Fibroblast of villous mesenchyme (primary cell): Measurements from ENCODE around the gene SCO1. TPM values are rescaled to one million over a fixed set of nuclear protein-coding genes. Genes with fewer than 3 reads are reported as not detected.
A peak's percentile ranks its signal among the peaks of the same experiment; 100 is the strongest.

Experiments
- DNase-seq: peaks from one replicate; pipeline ENCODE4 v3.0.0-alpha.2; 2010; ENCODE audit warnings: low read depth
- H3K4me3 ChIP-seq: 2 replicates; pipeline ENCODE4 v1.5.1; 2011; ENCODE audit warnings: low read depth, mild to moderate bottlenecking, low read length
- total RNA-seq: library from RNA; depleted of rRNA; stranded (reverse); fragments of >200 nt; gene quantifications from 2 replicates; pipeline ENCODE4 v1.2.3, GENCODE V29; 2012
- TF ChIP-seq, protein P1 (sequence below): IDR thresholded peaks from 2 replicates; pipeline ENCODE4 v1.5.1; 2012; ENCODE audit warnings: low read depth, mild to moderate bottlenecking, low read length; ENCODE audit not compliant: insufficient read depth

SCO1 gene
- total RNA-seq = 17.3 and 38.3 TPM in 2 replicates

DNA sequence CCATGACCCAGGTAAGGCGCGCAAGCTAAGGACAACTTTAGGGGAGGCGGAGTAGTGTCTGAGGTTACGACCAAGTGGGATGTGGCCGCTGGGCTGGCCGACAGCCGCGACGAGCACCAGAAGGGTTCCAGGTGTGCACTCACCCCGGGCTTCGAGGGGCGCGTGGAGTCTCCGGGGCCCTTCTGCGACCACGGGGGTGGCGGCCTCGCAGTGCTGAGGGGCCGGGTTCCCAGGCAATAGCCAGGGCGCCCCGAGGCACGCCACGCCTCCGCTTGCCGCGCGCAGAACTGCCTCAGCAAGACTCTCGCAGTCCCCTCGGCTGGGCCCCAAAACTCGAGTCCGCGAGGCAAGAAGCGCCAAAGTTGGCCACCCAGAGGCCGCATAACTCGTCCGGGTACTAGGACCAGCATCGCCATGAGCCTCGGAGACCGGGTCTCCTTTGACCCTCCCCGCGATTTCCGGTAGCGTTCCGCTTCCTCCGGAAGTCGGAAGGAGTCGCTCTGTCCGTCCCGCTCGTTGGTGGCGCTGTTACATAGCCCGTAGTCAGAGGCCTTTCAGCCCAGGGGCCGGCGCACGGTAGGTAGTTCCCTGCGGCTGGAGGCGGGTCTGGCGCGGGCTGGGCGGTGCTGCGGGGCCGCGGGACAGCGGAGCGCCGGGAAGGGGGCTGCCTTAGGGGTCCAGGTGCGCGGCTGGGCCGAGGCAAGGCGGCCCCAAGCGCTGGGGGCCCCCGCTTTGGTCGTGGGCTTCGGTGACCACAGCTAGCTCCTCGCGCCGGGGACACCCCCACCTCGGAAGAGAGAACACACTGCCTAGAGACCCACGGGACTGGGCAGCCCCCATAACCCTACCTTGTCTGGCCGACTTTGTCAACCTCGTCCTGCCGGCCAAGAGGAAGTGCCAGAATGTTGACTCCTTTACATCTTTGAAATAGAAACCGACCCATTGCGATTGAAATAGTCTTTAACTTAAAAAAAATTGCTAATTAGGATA is at the start of gene SCO1, which contains the start of gene ADPRM:
SCO1 (minus strand) TSS at position 442 of the 990 bp plus-strand sequence; CDS start at position 416, 26 bp downstream.
ADPRM (plus strand) TSS at position 503 of the 990 bp plus-strand sequence. CDS start 7,333 bp downstream, outside the sequence.
- TF ChIP-seq, protein P1, sequence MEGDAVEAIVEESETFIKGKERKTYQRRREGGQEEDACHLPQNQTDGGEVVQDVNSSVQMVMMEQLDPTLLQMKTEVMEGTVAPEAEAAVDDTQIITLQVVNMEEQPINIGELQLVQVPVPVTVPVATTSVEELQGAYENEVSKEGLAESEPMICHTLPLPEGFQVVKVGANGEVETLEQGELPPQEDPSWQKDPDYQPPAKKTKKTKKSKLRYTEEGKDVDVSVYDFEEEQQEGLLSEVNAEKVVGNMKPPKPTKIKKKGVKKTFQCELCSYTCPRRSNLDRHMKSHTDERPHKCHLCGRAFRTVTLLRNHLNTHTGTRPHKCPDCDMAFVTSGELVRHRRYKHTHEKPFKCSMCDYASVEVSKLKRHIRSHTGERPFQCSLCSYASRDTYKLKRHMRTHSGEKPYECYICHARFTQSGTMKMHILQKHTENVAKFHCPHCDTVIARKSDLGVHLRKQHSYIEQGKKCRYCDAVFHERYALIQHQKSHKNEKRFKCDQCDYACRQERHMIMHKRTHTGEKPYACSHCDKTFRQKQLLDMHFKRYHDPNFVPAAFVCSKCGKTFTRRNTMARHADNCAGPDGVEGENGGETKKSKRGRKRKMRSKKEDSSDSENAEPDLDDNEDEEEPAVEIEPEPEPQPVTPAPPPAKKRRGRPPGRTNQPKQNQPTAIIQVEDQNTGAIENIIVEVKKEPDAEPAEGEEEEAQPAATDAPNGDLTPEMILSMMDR = peak; percentile 47
- DNase-seq = peak; percentile 93
- peak within 1 kb of the TSS; percentile 92 for H3K4me3 ChIP-seq

GRCh38 chr17:10745231-10745630 is 47.9 kb upstream of the SCO1 start:
- TF ChIP-seq, protein P1 = no peak
- DNase-seq = no peak
- H3K4me3 ChIP-seq = no peak overlapping the region

DNA sequence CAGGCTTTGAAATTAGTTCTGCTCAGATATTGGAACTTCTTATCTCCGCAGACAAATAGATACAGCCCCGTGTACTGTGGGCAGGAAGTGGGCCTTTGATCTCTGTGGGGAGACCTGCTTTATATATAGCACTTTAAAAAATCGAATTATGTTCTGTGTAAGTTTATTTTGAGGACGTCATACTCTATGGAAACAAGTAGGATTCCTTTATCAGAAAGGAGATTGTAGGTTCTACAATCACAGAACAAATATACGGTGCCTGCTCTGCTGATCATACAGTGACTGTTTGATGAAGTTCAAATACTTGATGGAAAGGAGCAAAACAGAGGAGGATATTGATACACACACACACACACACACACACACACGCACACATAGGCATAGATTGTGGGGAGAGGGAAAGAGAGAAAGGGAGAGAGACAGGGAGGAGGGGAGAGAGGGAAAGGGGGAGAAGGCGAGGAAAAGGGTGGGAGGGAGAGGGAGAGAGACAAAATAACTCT is 47.2 kb upstream of the SCO1 start:
- DNase-seq = no peak

DNA sequence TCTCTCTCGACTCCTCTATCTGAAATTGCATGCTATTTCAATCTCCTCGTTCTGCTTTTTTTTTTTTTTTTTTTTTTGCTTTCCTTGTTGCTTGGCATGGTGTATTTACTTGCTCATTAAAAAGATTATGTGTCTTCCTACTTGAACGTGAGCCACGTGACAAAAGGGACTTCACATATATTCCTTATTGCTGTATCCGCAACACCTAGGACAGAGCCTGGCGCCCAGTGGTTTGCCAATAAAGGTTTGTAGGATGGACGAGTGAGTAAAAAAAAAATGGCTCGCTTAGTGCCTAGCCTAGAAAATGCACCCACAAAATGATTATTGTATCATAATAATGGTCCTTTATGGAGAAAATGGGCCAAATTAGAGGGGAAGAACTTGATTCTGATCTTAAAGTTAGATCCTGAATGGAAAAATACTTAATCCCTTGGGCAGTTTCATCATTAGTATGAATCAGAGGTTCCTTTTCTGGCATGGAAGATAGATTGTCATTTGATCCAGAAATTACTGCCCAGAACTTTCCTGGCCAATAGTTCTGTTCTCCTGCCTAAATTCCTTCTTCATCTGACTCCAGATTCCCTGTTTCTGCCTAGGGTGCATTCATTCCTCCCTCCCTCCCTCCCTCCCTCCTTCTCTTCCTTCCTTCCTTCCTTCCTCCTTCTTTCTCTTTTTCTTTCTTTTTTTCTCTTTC is 46.1 kb upstream of the SCO1 start:
- DNase-seq = peak; percentile 30
- H3K4me3 ChIP-seq = no peak overlapping the region
- TF ChIP-seq, protein P1 = no peak

More for the DNA sequence above, 47.2 kb upstream of the SCO1 start:
- H3K4me3 ChIP-seq = no peak overlapping the region
- TF ChIP-seq, protein P1 = no peak

DNA sequence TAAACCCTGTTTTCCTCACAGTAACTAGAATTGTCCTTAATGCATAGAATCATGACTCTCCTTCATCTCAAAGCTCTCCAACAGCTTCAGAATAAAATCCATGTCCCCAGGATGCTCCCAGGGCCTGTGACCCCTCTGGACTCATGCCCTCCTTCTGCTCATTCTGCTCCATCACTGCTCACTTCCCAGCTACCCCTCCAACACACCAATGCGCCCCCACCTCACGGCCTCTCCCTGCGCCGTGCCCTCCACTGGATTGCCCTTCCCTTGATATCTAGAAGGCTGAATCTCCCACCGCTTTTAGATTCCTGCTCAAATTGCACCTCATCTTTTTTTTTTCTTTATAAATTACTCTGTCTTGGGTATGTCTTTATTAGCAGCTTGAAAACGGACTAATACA is 45.1 kb upstream of the SCO1 start:
- TF ChIP-seq, protein P1 = no peak
- no peak for DNase-seq
- H3K4me3 ChIP-seq = no peak overlapping the region

- H3K4me3 ChIP-seq = no peak overlapping the region
- no peak for DNase-seq
- TF ChIP-seq, protein P1 = no peak
These were observed 44.2 kb upstream of the SCO1 start for GRCh38 chr17:10741416-10742135.
